Activated naive CD4-positive, alpha-beta T cell treated with anti-CD3 and anti-CD28 coated beads for 36 hours (primary cell): ENCODE results near the gene ICAM2. TPM values are rescaled to one million over a fixed set of nuclear protein-coding genes. Genes with fewer than 3 reads are reported as not detected.

ENCODE experiments used
- CTCF ChIA-PET: fragments of 350-600 bp; sonication (Branson Sonifier 250); formaldehyde crosslinking; loops from one replicate; lab custom pipeline; 2021; ENCODE audit warnings: antibody characterized with exemption; lab: Charles Lee
- DNase-seq: peaks from one replicate; pipeline ENCODE4 v3.0.0-alpha.2; 2020
- H3K27ac Mint-ChIP-seq: one replicate; pipeline ENCODE4 v1.8.0; 2021; ENCODE audit warnings: mild to moderate bottlenecking, mixed read lengths
- H3K27me3 Mint-ChIP-seq: one replicate; pipeline ENCODE4 v1.8.0; 2021; ENCODE audit warnings: low read depth, mixed read lengths
- H3K36me3 Mint-ChIP-seq: one replicate; pipeline ENCODE4 v1.8.0; 2021; ENCODE audit warnings: low read depth, mixed read lengths
- H3K4me1 Mint-ChIP-seq: one replicate; pipeline ENCODE4 v1.8.0; 2021; ENCODE audit warnings: low read depth, mixed read lengths
- H3K4me3 Mint-ChIP-seq: one replicate; pipeline ENCODE4 v1.8.0; 2021; ENCODE audit warnings: mild to moderate bottlenecking, moderate library complexity, mixed read lengths
- H3K9me3 Mint-ChIP-seq: one replicate; pipeline ENCODE4 v1.8.0; 2021; ENCODE audit warnings: mixed read lengths
- intact Hi-C: fragments of 100-400 bp; cut with micrococcal nuclease; formaldehyde crosslinking; loops from one replicate; pipeline ENCODE4 v1.15.1; 2023
- total RNA-seq, 2 experiments: library from RNA; stranded (reverse); gene quantifications; one replicate each; pipeline ENCODE4 v1.2.3, GENCODE V29; 2021

The ICAM2 gene
- total RNA-seq, 2 experiments from 2014 or later, result 41.6 to 41.9 TPM

GRCh38 chr17:64059756-64060155 lies 39.3 kb upstream of the ICAM2 start:
- Mint-ChIP-seq H3K27me3 (no peaks in the 10 kb centered on the region), H3K9me3 (no peaks in the 10 kb centered on the region), H3K27ac (peak overlapping the region; percentile 51), H3K4me3 (no peak overlapping the region), H3K36me3 (peaks cover 15% of the 10 kb centered on the region), H3K4me1 (peaks cover 59% of the 10 kb centered on the region)
- intact Hi-C loops, result loop anchor here (2.0 kb wide), 1 partner anchor 31 kb away; no protein-coding TSS in a partner anchor
- DNase-seq, result no peak
- CTCF ChIA-PET, result interaction anchor here (0.6 to 9.3 kb wide), 4 partner anchors 31 to 172 kb away, joined by 4 to 189 read pairs (median 12); partner anchors contain the start of gene ERN1

- CTCF ChIA-PET, result no interaction called here
- Mint-ChIP-seq H3K4me1 (peaks cover 50% of the 10 kb centered on the region), H3K27ac (no peak overlapping the region), H3K27me3 (no peaks in the 10 kb centered on the region), H3K4me3 (no peak overlapping the region), H3K9me3 (no peaks in the 10 kb centered on the region), H3K36me3 (peaks cover 21% of the 10 kb centered on the region)
- DNase-seq, result no peak
- intact Hi-C loops, result no loop called here
Observed at GRCh38 chr17:64058621-64059020, 38.2 kb upstream of the ICAM2 start.

- no peaks in the 10 kb centered on the region for H3K27me3 Mint-ChIP-seq
- no peak for DNase-seq
- H3K27ac Mint-ChIP-seq, result peak overlapping the region; percentile 35
- H3K4me1 Mint-ChIP-seq, result peaks cover 42% of the 10 kb centered on the region
- H3K36me3 Mint-ChIP-seq, result peaks cover 29% of the 10 kb centered on the region
- H3K4me3 Mint-ChIP-seq, result no peak overlapping the region
- CTCF ChIA-PET, result interaction anchor here (0.9 to 2.3 kb wide), 2 partner anchors 29 to 93 kb away, joined by 3 to 11 read pairs; no protein-coding TSS in a partner anchor
- no peaks in the 10 kb centered on the region for H3K9me3 Mint-ChIP-seq
- intact Hi-C loops, result no loop called here
Observed at GRCh38 chr17:64057701-64058263, 37.3 kb upstream of the ICAM2 start.

- Mint-ChIP-seq H3K36me3 (peaks cover 38% of the 10 kb centered on the region), H3K27me3 (no peaks in the 10 kb centered on the region), H3K4me3 (no peak overlapping the region), H3K9me3 (no peaks in the 10 kb centered on the region), H3K27ac (no peak overlapping the region), H3K4me1 (peaks cover 35% of the 10 kb centered on the region)
- CTCF ChIA-PET, result interaction anchor here (0.8 to 2.8 kb wide), 6 partner anchors 26 to 92 kb away, joined by 3 to 20 read pairs (median 4); partner anchors contain the start of gene ERN1
- no peak for DNase-seq
- intact Hi-C loops, result no loop called here
Observed at GRCh38 chr17:64056269-64057005, 36.0 kb upstream of the ICAM2 start.

- CTCF ChIA-PET, result interaction anchor here (1.1 to 2.8 kb wide), 5 partner anchors 9 to 109 kb away, joined by 4 to 20 read pairs (median 8); partner anchors contain the start of gene ERN1
- Mint-ChIP-seq H3K27ac (no peak overlapping the region), H3K4me1 (peaks cover 35% of the 10 kb centered on the region), H3K4me3 (no peak overlapping the region), H3K9me3 (no peaks in the 10 kb centered on the region), H3K27me3 (no peaks in the 10 kb centered on the region), H3K36me3 (peaks cover 43% of the 10 kb centered on the region)
- intact Hi-C loops, result no loop called here
- DNase-seq, result no peak
Observed at GRCh38 chr17:64055183-64056142, 35.0 kb upstream of the ICAM2 start.

- Mint-ChIP-seq H3K9me3 (no peaks in the 10 kb centered on the region), H3K27ac (no peak overlapping the region), H3K27me3 (no peaks in the 10 kb centered on the region), H3K36me3 (peaks cover 44% of the 10 kb centered on the region), H3K4me3 (no peak overlapping the region), H3K4me1 (peaks cover 37% of the 10 kb centered on the region)
- no peak for DNase-seq
- CTCF ChIA-PET, result interaction anchor here (1.1 to 2.5 kb wide), 5 partner anchors 10 to 108 kb away, joined by 4 to 12 read pairs (median 7); no protein-coding TSS in a partner anchor
- intact Hi-C loops, result no loop called here
Observed at GRCh38 chr17:64054304-64054703, 33.9 kb upstream of the ICAM2 start.

GRCh38 chr17:64053101-64053500 lies 32.7 kb upstream of the ICAM2 start:
- no peaks in the 10 kb centered on the region for H3K27me3 Mint-ChIP-seq
- no peak overlapping the region for H3K27ac Mint-ChIP-seq
- peaks cover 35% of the 10 kb centered on the region for H3K4me1 Mint-ChIP-seq
- H3K4me3 Mint-ChIP-seq, result no peak overlapping the region
- H3K9me3 Mint-ChIP-seq, result no peaks in the 10 kb centered on the region
- no peak for DNase-seq
- H3K36me3 Mint-ChIP-seq, result peaks cover 44% of the 10 kb centered on the region
- intact Hi-C loops, result no loop called here
- CTCF ChIA-PET, result interaction anchor here (0.6 to 2.5 kb wide), 5 partner anchors 11 to 95 kb away, joined by 4 to 12 read pairs (median 7); no protein-coding TSS in a partner anchor

- intact Hi-C loops, result no loop called here
- Mint-ChIP-seq H3K4me3 (no peak overlapping the region), H3K36me3 (peaks cover 56% of the 10 kb centered on the region), H3K4me1 (peaks cover 27% of the 10 kb centered on the region), H3K9me3 (no peaks in the 10 kb centered on the region), H3K27me3 (no peaks in the 10 kb centered on the region), H3K27ac (peak overlapping the region; percentile 72)
- DNase-seq, result no peak
- CTCF ChIA-PET, result interaction anchor here (1.2 to 2.9 kb wide), 5 partner anchors 13 to 82 kb away, joined by 3 to 21 read pairs (median 10); no protein-coding TSS in a partner anchor
Observed at GRCh38 chr17:64051153-64051552, 30.7 kb upstream of the ICAM2 start.

GRCh38 chr17:64048805-64049204 lies 28.4 kb upstream of the ICAM2 start:
- Mint-ChIP-seq H3K4me1 (peaks cover 22% of the 10 kb centered on the region), H3K4me3 (no peak overlapping the region), H3K27ac (no peak overlapping the region), H3K36me3 (peaks cover 60% of the 10 kb centered on the region), H3K9me3 (no peaks in the 10 kb centered on the region), H3K27me3 (no peaks in the 10 kb centered on the region)
- intact Hi-C loops, result no loop called here
- no peak for DNase-seq
- CTCF ChIA-PET, result interaction anchor here (0.9 to 2.9 kb wide), 6 partner anchors 19 to 166 kb away, joined by 3 to 21 read pairs (median 6); partner anchors contain the start of gene GH1

- CTCF ChIA-PET, result interaction anchor here (1.7 kb wide), 1 partner anchor 19 kb away, joined by 4 read pairs; no protein-coding TSS in a partner anchor
- Mint-ChIP-seq H3K36me3 (peaks cover 43% of the 10 kb centered on the region), H3K4me3 (no peak overlapping the region), H3K9me3 (no peaks in the 10 kb centered on the region), H3K27ac (no peak overlapping the region), H3K27me3 (no peaks in the 10 kb centered on the region), H3K4me1 (peaks cover 12% of the 10 kb centered on the region)
- intact Hi-C loops, result no loop called here
- no peak for DNase-seq
Observed at GRCh38 chr17:64045176-64045575, 24.7 kb upstream of the ICAM2 start.

- Mint-ChIP-seq H3K27ac (no peak overlapping the region), H3K4me3 (no peak overlapping the region), H3K4me1 (peaks cover 7% of the 10 kb centered on the region), H3K36me3 (peaks cover 36% of the 10 kb centered on the region), H3K9me3 (no peaks in the 10 kb centered on the region), H3K27me3 (no peaks in the 10 kb centered on the region)
- intact Hi-C loops, result no loop called here
- CTCF ChIA-PET, result interaction anchor here (0.6 to 2.3 kb wide), 8 partner anchors 14 to 139 kb away, joined by 3 to 22 read pairs (median 4); no protein-coding TSS in a partner anchor
- no peak for DNase-seq
Observed at GRCh38 chr17:64042700-64043485, 22.5 kb upstream of the ICAM2 start.
